Lower leg skin (tissue), 4 donors: Measurements from ENCODE around the gene PLXDC2. TPM values are rescaled to one million over a fixed set of nuclear protein-coding genes. Genes with fewer than 3 reads are reported as not detected.

Experiments used
- DNase-seq, 2 donors: peaks; one replicate each; pipeline ENCODE4 v3.0.0-alpha.2; 2019; ENCODE audit warnings: low spot score in 2 of 2
- H3K4me3 ChIP-seq: fragments of 200-600 bp; sonication (generic); 2 replicates; pipeline ENCODE4 v1.5.1; 2017; ENCODE audit warnings: mild to moderate bottlenecking, low read depth; ENCODE audit not compliant: poor library complexity, severe bottlenecking
- CTCF ChIP-seq, 3 donors: fragments of 450-650 bp; IDR thresholded peaks; one replicate each; pipeline ENCODE4 v1.5.1; 2016; ENCODE audit warnings: antibody characterized with exemption in 3 of 3, mild to moderate bottlenecking in 3 of 3, moderate library complexity in 2 of 3
- POLR2A ChIP-seq, 2 donors: fragments of 450-650 bp; IDR thresholded peaks; one replicate each; pipeline ENCODE4 v1.6.1; 2016 to 2017; ENCODE audit warnings: antibody characterized with exemption in 2 of 2, mild to moderate bottlenecking in 1 of 2, moderate library complexity in 1 of 2
- WGBS, 2 donors: methylation state at CpG; one replicate each; pipeline ENCODE4 v1.1.5; 2018; 5-methylcytosine and 5-hydroxymethylcytosine counted together
- intact Hi-C: fragments of 100-400 bp; cut with DNase I; formaldehyde crosslinking; loops from one replicate; pipeline ENCODE4 v1.15.0; 2023; ENCODE audit warnings: low total_unique reads
- total RNA-seq, 4 donors: library from RNA; depleted of rRNA; stranded (reverse); fragments of >200 nt; gene quantifications; one replicate each; pipeline ENCODE4 v1.1.0, GENCODE V29; 2016

Gene PLXDC2
- total RNA-seq, 4 donors from 2014 or later: 75.3 to 113 (median 95.3) TPM

DNA sequence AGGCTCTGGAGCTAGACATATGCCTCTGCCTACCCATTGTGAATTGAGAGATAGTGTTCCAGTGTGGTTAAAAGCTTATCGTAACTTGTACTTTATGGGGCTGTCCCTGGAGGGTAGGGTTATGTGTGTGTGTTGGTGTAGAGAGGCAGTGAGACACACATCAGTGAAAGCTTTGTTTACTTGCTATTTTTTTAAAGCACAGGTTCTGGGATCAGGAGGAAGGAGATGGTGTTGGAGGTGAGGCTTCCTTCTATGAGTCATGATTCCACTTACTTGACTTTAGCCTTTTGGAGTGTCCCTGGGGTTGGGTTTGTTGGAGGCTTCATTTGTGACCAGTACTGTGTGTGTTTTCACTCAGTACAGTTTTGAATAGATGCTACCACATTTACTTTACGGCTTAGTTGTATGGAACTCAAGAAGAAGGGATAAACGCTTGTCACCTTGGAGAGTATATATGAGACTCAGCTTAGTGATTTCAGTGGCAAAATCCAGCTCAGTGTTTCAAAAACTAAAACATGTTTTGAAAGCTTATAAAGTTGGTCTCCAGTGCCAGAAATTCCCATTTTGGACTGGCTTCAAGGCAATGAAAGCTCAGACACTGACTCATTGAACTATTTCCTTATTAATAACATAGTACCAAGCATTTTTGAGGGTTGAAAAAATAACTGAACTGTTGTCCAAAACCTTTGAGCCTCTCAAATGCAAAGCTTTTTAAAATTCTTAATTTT lies 106.2 kb downstream of the PLXDC2 start:
- TF ChIP-seq POLR2A (IDR thresholded peaks at IDR 0.05): no peak
- TF ChIP-seq CTCF (IDR thresholded peaks at IDR 0.05): no peak
- peak in 1 of 2 donors; percentile 80 for DNase-seq
- intact Hi-C loops: no loop called here
- 25 to 31% methylated on average over 3 of the region's 3 CpGs for WGBS, 2 donors
- H3K4me3 ChIP-seq: no peak overlapping the region

GRCh38 chr10:19925064-19925463 lies 108.8 kb downstream of the PLXDC2 start:
- intact Hi-C loops: no loop called here
- DNase-seq: no peak
- 80 to 92% methylated on average over 4 of the region's 4 CpGs for WGBS, 2 donors
- TF ChIP-seq POLR2A (IDR thresholded peaks at IDR 0.05) (no peak), CTCF (IDR thresholded peaks at IDR 0.05) (no peak)
- H3K4me3 ChIP-seq: no peak overlapping the region

DNA sequence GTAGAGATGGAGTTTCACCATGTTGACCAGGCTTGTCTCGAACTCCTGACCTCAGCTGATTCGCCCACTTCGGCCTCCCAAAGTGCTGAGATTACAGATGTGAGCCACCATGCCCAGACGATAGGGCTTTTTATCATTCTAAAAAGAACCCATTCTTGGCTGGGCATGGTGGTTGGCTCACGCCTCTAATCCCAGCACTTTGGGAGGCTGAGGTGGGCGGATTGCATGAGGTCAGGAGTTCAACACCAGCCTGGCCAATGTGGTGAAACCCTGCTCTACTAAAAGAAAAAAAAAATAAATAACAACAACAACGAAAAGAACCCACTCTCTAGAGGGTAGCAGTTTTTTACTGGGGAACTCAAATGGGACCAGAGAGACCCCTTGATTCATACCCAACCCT lies 112.7 kb downstream of the PLXDC2 start:
- H3K4me3 ChIP-seq: no peak overlapping the region
- TF ChIP-seq POLR2A (IDR thresholded peaks at IDR 0.05): no peak
- TF ChIP-seq CTCF (IDR thresholded peaks at IDR 0.05): no peak
- intact Hi-C loops: no loop called here
- WGBS, 2 donors: 77 to 80% methylated on average over 7 of the region's 7 CpGs
- DNase-seq: no peak

- no peak for TF ChIP-seq POLR2A (IDR thresholded peaks at IDR 0.05)
- no peak for TF ChIP-seq CTCF (IDR thresholded peaks at IDR 0.05)
- intact Hi-C loops: no loop called here
- WGBS, 2 donors: 18 to 30% methylated on average over 3 of the region's 3 CpGs
- H3K4me3 ChIP-seq: no peak overlapping the region
- no peak for DNase-seq
These were observed 113.4 kb downstream of the PLXDC2 start for GRCh38 chr10:19929506-19930140.

DNA sequence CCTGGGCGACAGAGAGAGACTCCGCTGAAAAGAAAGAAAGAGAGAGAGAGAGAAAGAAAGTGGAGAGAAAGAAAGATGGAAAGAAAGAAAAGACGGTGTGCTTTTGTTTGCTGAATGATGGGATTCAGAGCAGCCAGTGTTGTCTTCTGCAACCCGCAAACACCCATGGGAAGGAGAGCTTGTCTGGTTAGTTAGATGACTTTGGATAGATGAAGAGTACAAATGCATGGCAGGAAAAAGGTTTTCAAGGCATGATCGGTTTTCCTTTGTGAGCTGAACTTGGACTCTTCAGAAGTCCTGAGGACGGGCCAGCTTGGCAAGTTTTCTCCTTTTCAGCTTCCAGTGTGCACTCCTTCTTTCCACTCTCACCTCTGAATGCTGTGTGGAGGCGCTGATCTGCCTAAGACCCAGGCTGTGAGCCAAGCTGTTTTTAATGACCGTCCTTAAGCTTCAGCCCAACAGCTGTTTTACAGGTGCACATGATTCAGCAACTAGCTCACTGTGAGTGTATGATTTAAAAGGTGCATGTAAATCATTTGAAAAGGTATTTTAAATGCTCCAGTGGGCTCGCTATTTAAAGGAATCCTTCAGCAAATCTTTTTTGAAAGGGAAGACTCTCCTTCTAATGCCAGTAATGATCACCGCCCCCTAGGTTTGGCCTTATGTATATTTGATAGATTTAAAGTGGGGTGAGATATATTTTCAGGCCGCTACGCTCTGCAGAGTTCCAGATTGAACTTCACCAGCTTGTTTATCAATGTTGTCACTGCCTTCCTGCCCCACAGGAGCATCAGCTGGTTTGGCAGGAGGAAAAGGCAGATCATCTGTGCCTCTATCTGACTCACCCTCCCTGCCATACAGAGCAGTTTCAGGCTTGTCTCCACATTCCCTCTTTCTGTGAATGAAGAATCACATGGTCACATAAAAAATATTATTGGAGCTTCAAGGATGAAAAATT lies 115.0 kb downstream of the PLXDC2 start:
- no peak overlapping the region for H3K4me3 ChIP-seq
- TF ChIP-seq CTCF (IDR thresholded peaks at IDR 0.05) (no peak), POLR2A (IDR thresholded peaks at IDR 0.05) (no peak)
- DNase-seq: peak in 1 of 2 donors; percentile 70
- intact Hi-C loops: loop anchor here (1.0 kb wide), 1 partner anchor 15 kb away; no protein-coding TSS in a partner anchor
- WGBS, 2 donors: 39 to 41% methylated on average over 12 of the region's 12 CpGs
